Osteocyte (in vitro differentiated cells): ENCODE results near the gene VSNL1. TPM values are rescaled to one million over a fixed set of nuclear protein-coding genes. Genes with fewer than 3 reads are reported as not detected.

Experiments used
- DNase-seq: peaks from one replicate; pipeline ENCODE4 v3.0.0; 2021; ENCODE audit warnings: mixed read lengths; ENCODE audit not compliant: unreplicated experiment; ENCODE audit errors: extremely low spot score
- H3K27ac Mint-ChIP-seq: one replicate; pipeline ENCODE4 v1.8.0; 2021; ENCODE audit warnings: mild to moderate bottlenecking, mixed read lengths; ENCODE audit not compliant: unreplicated experiment
- H3K27me3 Mint-ChIP-seq: one replicate; pipeline ENCODE4 v1.8.0; 2021; ENCODE audit warnings: mixed read lengths; ENCODE audit not compliant: unreplicated experiment
- H3K36me3 Mint-ChIP-seq: one replicate; pipeline ENCODE4 v1.8.0; 2021; ENCODE audit warnings: mixed read lengths; ENCODE audit not compliant: unreplicated experiment
- H3K4me1 Mint-ChIP-seq: one replicate; pipeline ENCODE4 v1.8.0; 2021; ENCODE audit warnings: mixed read lengths; ENCODE audit not compliant: unreplicated experiment
- H3K4me3 Mint-ChIP-seq: one replicate; pipeline ENCODE4 v1.8.0; 2021; ENCODE audit warnings: mild to moderate bottlenecking, moderate library complexity, mixed read lengths; ENCODE audit not compliant: unreplicated experiment
- H3K9me3 Mint-ChIP-seq: one replicate; pipeline ENCODE4 v1.8.0; 2021; ENCODE audit warnings: mixed read lengths; ENCODE audit not compliant: unreplicated experiment
- CTCF ChIP-seq: fragments of 200-600 bp; sonication (generic); IDR thresholded peaks from 2 replicates; pipeline ENCODE4 v1.5.0; 2021; ENCODE audit warnings: antibody characterized with exemption, mild to moderate bottlenecking, moderate library complexity
- total RNA-seq: library from RNA; stranded (reverse); gene quantifications from 2 replicates; pipeline ENCODE4 v1.2.1, GENCODE V29; 2021

Gene VSNL1
- total RNA-seq, 1 donor from 2014 or later = not detected

GRCh38 chr2:17604050-17604449 is 63.6 kb downstream of the VSNL1 start:
- DNase-seq = no peak
- H3K4me1 Mint-ChIP-seq = no peaks in the 10 kb centered on the region
- H3K36me3 Mint-ChIP-seq = no peaks in the 10 kb centered on the region
- no peak for TF ChIP-seq CTCF
- H3K9me3 Mint-ChIP-seq = no peaks in the 10 kb centered on the region
- H3K27me3 Mint-ChIP-seq = peaks cover 3% of the 10 kb centered on the region
- no peak overlapping the region for H3K4me3 Mint-ChIP-seq
- no peak overlapping the region for H3K27ac Mint-ChIP-seq

GRCh38 chr2:17605696-17606095 is 65.2 kb downstream of the VSNL1 start:
- DNase-seq = no peak
- no peak overlapping the region for H3K4me3 Mint-ChIP-seq
- H3K9me3 Mint-ChIP-seq = no peaks in the 10 kb centered on the region
- no peak overlapping the region for H3K27ac Mint-ChIP-seq
- no peak for TF ChIP-seq CTCF
- H3K27me3 Mint-ChIP-seq = peaks cover 3% of the 10 kb centered on the region
- H3K4me1 Mint-ChIP-seq = no peaks in the 10 kb centered on the region
- H3K36me3 Mint-ChIP-seq = no peaks in the 10 kb centered on the region

GRCh38 chr2:17606851-17607250 is 66.4 kb downstream of the VSNL1 start:
- Mint-ChIP-seq H3K27me3 (peaks cover 3% of the 10 kb centered on the region), H3K9me3 (no peaks in the 10 kb centered on the region), H3K4me1 (no peaks in the 10 kb centered on the region), H3K36me3 (no peaks in the 10 kb centered on the region), H3K27ac (no peak overlapping the region), H3K4me3 (no peak overlapping the region)
- no peak for DNase-seq
- no peak for TF ChIP-seq CTCF

- H3K4me3 Mint-ChIP-seq = no peak overlapping the region
- H3K9me3 Mint-ChIP-seq = no peaks in the 10 kb centered on the region
- DNase-seq = no peak
- no peak overlapping the region for H3K27ac Mint-ChIP-seq
- peaks cover 3% of the 10 kb centered on the region for H3K27me3 Mint-ChIP-seq
- H3K36me3 Mint-ChIP-seq = no peaks in the 10 kb centered on the region
- no peak for TF ChIP-seq CTCF
- no peaks in the 10 kb centered on the region for H3K4me1 Mint-ChIP-seq
These were observed 66.9 kb downstream of the VSNL1 start for GRCh38 chr2:17607379-17607778.

GRCh38 chr2:17608251-17608650 is 67.8 kb downstream of the VSNL1 start:
- H3K9me3 Mint-ChIP-seq = no peaks in the 10 kb centered on the region
- H3K36me3 Mint-ChIP-seq = no peaks in the 10 kb centered on the region
- DNase-seq = no peak
- no peaks in the 10 kb centered on the region for H3K4me1 Mint-ChIP-seq
- TF ChIP-seq CTCF = no peak
- no peak overlapping the region for H3K4me3 Mint-ChIP-seq
- no peak overlapping the region for H3K27ac Mint-ChIP-seq
- H3K27me3 Mint-ChIP-seq = peaks cover 3% of the 10 kb centered on the region
